SK-N-SH treated with all-trans-retinoic acid at 6 μM for 48 hours (cell line): Measurements from ENCODE around the gene ASB11.
"Not testable (repeated sequence)": the region's sequence is repeated elsewhere in the genome, so short reads cannot be mapped to it uniquely, and the experiment has no call there.

Experiments used
- ATAC-seq: fragments of 200-7000 bp; cut with Tn5 transposase; 3 replicates; pipeline ENCODE4 v1.9.1; 2020; ENCODE audit warnings: mild to moderate bottlenecking, moderate library complexity
- ARNTL ChIP-seq: fragments of 450-650 bp; formaldehyde crosslinking; IDR thresholded peaks from 2 replicates; pipeline ENCODE4 v1.5.0; 2020; ENCODE audit warnings: low read depth, mild to moderate bottlenecking, moderate library complexity, borderline replicate concordance
- BACH2 ChIP-seq: fragments of 250-450 bp; sonication (Bioruptor Pico); IDR thresholded peaks from 2 replicates; pipeline ENCODE4 v1.9.0; 2021; ENCODE audit warnings: mild to moderate bottlenecking, borderline replicate concordance
- CSDC2 ChIP-seq: fragments of 250-450 bp; sonication (Bioruptor Pico); IDR thresholded peaks from 2 replicates; pipeline ENCODE4 v1.5.0; 2020; ENCODE audit warnings: mild to moderate bottlenecking, moderate library complexity
- CSRNP3 ChIP-seq: fragments of 250-450 bp; sonication (Bioruptor Pico); IDR thresholded peaks from 2 replicates; pipeline ENCODE4 v1.5.1; 2021; ENCODE audit warnings: mild to moderate bottlenecking, moderate library complexity
- ESRRG ChIP-seq: fragments of 250-450 bp; sonication (Bioruptor Pico); IDR thresholded peaks from 2 replicates; pipeline ENCODE4 v1.6.1; 2021; ENCODE audit warnings: mild to moderate bottlenecking
- GLIS3 ChIP-seq: fragments of 250-450 bp; sonication (Bioruptor Pico); IDR thresholded peaks from 2 replicates; pipeline ENCODE4 v1.5.0; 2020; ENCODE audit warnings: mild to moderate bottlenecking, moderate library complexity
- ISL1 ChIP-seq: fragments of 250-450 bp; sonication (Bioruptor Pico); IDR thresholded peaks from 2 replicates; pipeline ENCODE4 v2.1.2; 2022; ENCODE audit warnings: mild to moderate bottlenecking, moderate library complexity
- OSR1 ChIP-seq: fragments of 250-450 bp; sonication (Bioruptor Pico); IDR thresholded peaks from 2 replicates; pipeline ENCODE4 v1.8.0; 2022; ENCODE audit warnings: moderate library complexity, mild to moderate bottlenecking, inconsistent platforms
- PATZ1 ChIP-seq: fragments of 250-450 bp; sonication (Bioruptor Pico); IDR thresholded peaks from 2 replicates; pipeline ENCODE4 v1.8.0; 2020; ENCODE audit warnings: mild to moderate bottlenecking, moderate library complexity, borderline replicate concordance
- POU6F1 ChIP-seq: fragments of 250-450 bp; sonication (Bioruptor Pico); IDR thresholded peaks from 2 replicates; pipeline ENCODE4 v1.8.0; 2021; ENCODE audit warnings: low read depth, mild to moderate bottlenecking, moderate library complexity, borderline replicate concordance
- PPARA ChIP-seq: fragments of 250-450 bp; sonication (Bioruptor Pico); IDR thresholded peaks from 2 replicates; pipeline ENCODE4 v1.5.0; 2020; ENCODE audit warnings: mild to moderate bottlenecking, borderline replicate concordance
- RARB ChIP-seq: fragments of 250-450 bp; sonication (Bioruptor Pico); IDR thresholded peaks from 2 replicates; pipeline ENCODE4 v1.8.0; 2021; ENCODE audit warnings: mild to moderate bottlenecking, moderate library complexity
- SNAI2 ChIP-seq: fragments of 250-450 bp; sonication (Bioruptor Pico); IDR thresholded peaks from 2 replicates; pipeline ENCODE4 v1.5.0; 2020; ENCODE audit warnings: mild to moderate bottlenecking, moderate library complexity
- TCF4 ChIP-seq: fragments of 250-450 bp; sonication (Bioruptor Pico); IDR thresholded peaks from 2 replicates; pipeline ENCODE4 v1.8.0; 2021; ENCODE audit warnings: mild to moderate bottlenecking, moderate library complexity, borderline replicate concordance
- TOX ChIP-seq: fragments of 250-450 bp; sonication (Bioruptor Pico); IDR thresholded peaks from 2 replicates; pipeline ENCODE4 v1.8.0; 2021; ENCODE audit warnings: mild to moderate bottlenecking, moderate library complexity, borderline replicate concordance
- ZC3H10 ChIP-seq: fragments of 250-450 bp; sonication (Bioruptor Pico); IDR thresholded peaks from 2 replicates; pipeline ENCODE4 v1.5.1; 2021; ENCODE audit warnings: mild to moderate bottlenecking, moderate library complexity
- ZFP3 ChIP-seq: fragments of 250-450 bp; sonication (Bioruptor Pico); IDR thresholded peaks from 2 replicates; pipeline ENCODE4 v1.5.0; 2020; ENCODE audit warnings: mild to moderate bottlenecking, moderate library complexity
- ZNF565 ChIP-seq: fragments of 450-650 bp; formaldehyde crosslinking; conservative IDR thresholded peaks from 2 replicates; pipeline ENCODE4 v1.5.0; 2020; ENCODE audit warnings: low read depth, mild to moderate bottlenecking, moderate library complexity
- ZNF70 ChIP-seq: fragments of 450-650 bp; formaldehyde crosslinking; IDR thresholded peaks from 2 replicates; pipeline ENCODE4 v1.5.0; 2020; ENCODE audit warnings: mild to moderate bottlenecking, moderate library complexity
- ZNF8 ChIP-seq: fragments of 450-650 bp; formaldehyde crosslinking; IDR thresholded peaks from 2 replicates; pipeline ENCODE4 v1.5.0; 2020; ENCODE audit warnings: mild to moderate bottlenecking, moderate library complexity

Gene ASB11

GRCh38 chrX:15274946-15275345 is 40.5 kb downstream of the ASB11 start:
- no peak for TF ChIP-seq ZNF70
- no peak for TF ChIP-seq GLIS3
- no peak for TF ChIP-seq SNAI2 (CRISPR knock-in tag)
- TF ChIP-seq CSRNP3 (CRISPR knock-in tag), result no peak
- no peak for TF ChIP-seq POU6F1
- no peak for TF ChIP-seq RARB (CRISPR knock-in tag)
- no peak for TF ChIP-seq TOX (CRISPR knock-in tag)
- TF ChIP-seq, all 23 proteins: peak for 0
- no peak for ATAC-seq

DNA sequence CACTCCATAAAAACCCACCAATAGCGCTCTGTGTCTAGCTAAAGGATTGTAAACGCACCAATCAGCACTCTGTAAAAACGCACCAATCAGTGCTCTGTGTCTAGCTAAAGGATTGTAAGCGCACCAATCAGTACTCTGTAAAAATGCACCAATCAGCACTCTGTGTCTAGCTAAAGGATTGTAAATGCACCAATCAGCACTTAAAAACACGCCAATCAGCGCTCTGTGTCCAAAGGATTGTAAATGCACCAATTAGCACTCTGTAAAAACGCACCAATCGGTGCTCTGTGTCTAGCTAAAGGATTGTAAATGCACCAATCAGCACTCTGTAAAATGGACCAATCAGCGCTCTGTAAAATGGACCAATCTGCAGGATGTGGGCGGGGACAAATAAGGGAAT is 42.2 kb downstream of the ASB11 start:
- ATAC-seq, result not testable (repeated sequence)

- TF ChIP-seq CSDC2 (CRISPR knock-in tag) (no peak), SNAI2 (CRISPR knock-in tag) (no peak), POU6F1 (no peak), ESRRG (CRISPR knock-in tag) (no peak), ZNF70 (no peak), RARB (CRISPR knock-in tag) (no peak), ARNTL (CRISPR knock-in tag) (no peak), BACH2 (CRISPR knock-in tag) (no peak), ZNF8 (CRISPR knock-in tag) (no peak), ZC3H10 (CRISPR knock-in tag) (no peak), GLIS3 (no peak), ZNF565 (CRISPR knock-in tag) (no peak), ZFP3 (CRISPR knock-in tag) (no peak), ISL1 (CRISPR knock-in tag) (no peak)
- no peak for ATAC-seq
These were observed 43.7 kb downstream of the ASB11 start for GRCh38 chrX:15271757-15272156.

GRCh38 chrX:15269618-15270521 is 45.6 kb downstream of the ASB11 start, which contains the start of gene ASB9:
ASB9 (minus strand) TSS chrX:15270083; CDS start chrX:15269874, 209 bp downstream.
- peak; percentile 92 for ATAC-seq
- TF ChIP-seq POU6F1 (no peak), ARNTL (CRISPR knock-in tag) (no peak)
- TF ChIP-seq, all 23 proteins: peak for 0

DNA sequence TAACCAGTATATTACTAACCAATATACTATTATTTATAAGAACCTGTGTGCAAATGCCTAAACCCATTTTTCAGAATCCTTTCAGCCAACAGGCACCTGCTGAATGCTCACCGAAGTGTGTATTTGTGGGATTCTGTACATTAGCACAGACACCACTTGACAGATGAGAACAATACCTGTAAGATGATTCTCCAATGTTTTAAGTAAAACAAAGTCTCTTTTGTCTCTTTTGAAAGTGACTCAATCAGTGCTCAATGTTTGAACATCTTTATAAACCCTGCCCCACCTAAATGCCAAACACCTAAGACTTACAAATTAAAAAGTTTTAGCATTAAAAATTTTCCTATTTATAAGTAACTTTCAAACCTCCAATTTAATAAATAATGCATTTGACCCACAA is 46.3 kb downstream of the ASB11 start:
- TF ChIP-seq PATZ1 (CRISPR knock-in tag) (no peak), SNAI2 (CRISPR knock-in tag) (no peak), OSR1 (CRISPR knock-in tag) (no peak), TOX (CRISPR knock-in tag) (no peak), TCF4 (CRISPR knock-in tag) (no peak), POU6F1 (no peak), ZNF565 (CRISPR knock-in tag) (no peak), PPARA (CRISPR knock-in tag) (no peak), BACH2 (CRISPR knock-in tag) (no peak), ISL1 (CRISPR knock-in tag) (no peak), ZC3H10 (CRISPR knock-in tag) (no peak), ESRRG (CRISPR knock-in tag) (no peak), ARNTL (CRISPR knock-in tag) (no peak)
- no peak for ATAC-seq
